SU-DHL-6 (cell line): ENCODE results near the gene CCR7.

ENCODE experiments used
- EZH2phosphoT487 ChIP-seq: fragments of 200-600 bp; sonication (generic), shearing (Covaris generic); conservative IDR thresholded peaks from 2 replicates; pipeline ENCODE4 v1.6.1; 2018; ENCODE audit warnings: mild to moderate bottlenecking, antibody characterized with exemption, low read length, moderate library complexity, mixed read lengths
- TF ChIP-seq, protein P1 (sequence below): fragments of 200-600 bp; sonication (generic); IDR thresholded peaks from one replicate; pipeline ENCODE4 v1.5.1; 2017; ENCODE audit warnings: antibody characterized with exemption, mild to moderate bottlenecking, low read length, moderate library complexity; ENCODE audit not compliant: insufficient read depth, poor library complexity, severe bottlenecking

- TF ChIP-seq, protein P1, sequence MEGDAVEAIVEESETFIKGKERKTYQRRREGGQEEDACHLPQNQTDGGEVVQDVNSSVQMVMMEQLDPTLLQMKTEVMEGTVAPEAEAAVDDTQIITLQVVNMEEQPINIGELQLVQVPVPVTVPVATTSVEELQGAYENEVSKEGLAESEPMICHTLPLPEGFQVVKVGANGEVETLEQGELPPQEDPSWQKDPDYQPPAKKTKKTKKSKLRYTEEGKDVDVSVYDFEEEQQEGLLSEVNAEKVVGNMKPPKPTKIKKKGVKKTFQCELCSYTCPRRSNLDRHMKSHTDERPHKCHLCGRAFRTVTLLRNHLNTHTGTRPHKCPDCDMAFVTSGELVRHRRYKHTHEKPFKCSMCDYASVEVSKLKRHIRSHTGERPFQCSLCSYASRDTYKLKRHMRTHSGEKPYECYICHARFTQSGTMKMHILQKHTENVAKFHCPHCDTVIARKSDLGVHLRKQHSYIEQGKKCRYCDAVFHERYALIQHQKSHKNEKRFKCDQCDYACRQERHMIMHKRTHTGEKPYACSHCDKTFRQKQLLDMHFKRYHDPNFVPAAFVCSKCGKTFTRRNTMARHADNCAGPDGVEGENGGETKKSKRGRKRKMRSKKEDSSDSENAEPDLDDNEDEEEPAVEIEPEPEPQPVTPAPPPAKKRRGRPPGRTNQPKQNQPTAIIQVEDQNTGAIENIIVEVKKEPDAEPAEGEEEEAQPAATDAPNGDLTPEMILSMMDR = no peak
- TF ChIP-seq EZH2phosphoT487 = no peak
Measured at GRCh38 chr17:40538019-40538935, 27.0 kb downstream of the CCR7 start.
